HL-60 (cell line): ENCODE data around the gene ARID3C.

Source experiments
- GABPA ChIP-seq: IDR thresholded peaks from 2 replicates; pipeline ENCODE4 v1.6.1; 2012; ENCODE audit warnings: low read depth
- SPI1 ChIP-seq: IDR thresholded peaks from 2 replicates; pipeline ENCODE4 v1.6.1; 2012; ENCODE audit warnings: low read depth, mild to moderate bottlenecking, borderline replicate concordance
- TF ChIP-seq, protein P1 (sequence below): IDR thresholded peaks from one replicate; pipeline ENCODE4 v1.5.1; 2011; ENCODE audit warnings: low read length, control low read depth, inconsistent platforms; ENCODE audit not compliant: insufficient read depth
- TF ChIP-seq, protein P2 (sequence below): IDR thresholded peaks from 2 replicates; pipeline ENCODE4 v1.6.1; 2012; ENCODE audit warnings: low read depth; ENCODE audit not compliant: insufficient replicate concordance

DNA sequence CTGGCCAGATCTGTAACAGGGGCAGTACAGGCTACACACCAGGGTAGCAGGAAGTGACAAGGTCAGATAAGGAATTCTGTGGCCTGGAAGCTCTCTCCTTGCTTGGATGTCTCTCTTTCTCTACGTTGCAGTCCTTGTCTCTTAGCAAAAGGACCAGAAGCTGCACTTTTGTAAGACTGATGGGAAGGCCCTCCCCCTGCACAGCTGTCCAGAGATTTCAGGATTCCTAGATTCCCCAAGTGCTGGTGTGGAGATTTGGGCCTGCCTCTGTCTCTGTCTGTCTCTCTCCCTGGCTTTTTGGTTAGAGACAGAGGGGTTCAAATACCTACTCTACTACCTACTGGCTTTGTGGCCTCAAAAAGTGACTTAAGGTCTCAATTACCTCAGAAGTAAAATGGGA, 29.3 kb downstream of the ARID3C start:
- TF ChIP-seq, protein P1, sequence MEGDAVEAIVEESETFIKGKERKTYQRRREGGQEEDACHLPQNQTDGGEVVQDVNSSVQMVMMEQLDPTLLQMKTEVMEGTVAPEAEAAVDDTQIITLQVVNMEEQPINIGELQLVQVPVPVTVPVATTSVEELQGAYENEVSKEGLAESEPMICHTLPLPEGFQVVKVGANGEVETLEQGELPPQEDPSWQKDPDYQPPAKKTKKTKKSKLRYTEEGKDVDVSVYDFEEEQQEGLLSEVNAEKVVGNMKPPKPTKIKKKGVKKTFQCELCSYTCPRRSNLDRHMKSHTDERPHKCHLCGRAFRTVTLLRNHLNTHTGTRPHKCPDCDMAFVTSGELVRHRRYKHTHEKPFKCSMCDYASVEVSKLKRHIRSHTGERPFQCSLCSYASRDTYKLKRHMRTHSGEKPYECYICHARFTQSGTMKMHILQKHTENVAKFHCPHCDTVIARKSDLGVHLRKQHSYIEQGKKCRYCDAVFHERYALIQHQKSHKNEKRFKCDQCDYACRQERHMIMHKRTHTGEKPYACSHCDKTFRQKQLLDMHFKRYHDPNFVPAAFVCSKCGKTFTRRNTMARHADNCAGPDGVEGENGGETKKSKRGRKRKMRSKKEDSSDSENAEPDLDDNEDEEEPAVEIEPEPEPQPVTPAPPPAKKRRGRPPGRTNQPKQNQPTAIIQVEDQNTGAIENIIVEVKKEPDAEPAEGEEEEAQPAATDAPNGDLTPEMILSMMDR = no peak
- TF ChIP-seq, protein P2, sequence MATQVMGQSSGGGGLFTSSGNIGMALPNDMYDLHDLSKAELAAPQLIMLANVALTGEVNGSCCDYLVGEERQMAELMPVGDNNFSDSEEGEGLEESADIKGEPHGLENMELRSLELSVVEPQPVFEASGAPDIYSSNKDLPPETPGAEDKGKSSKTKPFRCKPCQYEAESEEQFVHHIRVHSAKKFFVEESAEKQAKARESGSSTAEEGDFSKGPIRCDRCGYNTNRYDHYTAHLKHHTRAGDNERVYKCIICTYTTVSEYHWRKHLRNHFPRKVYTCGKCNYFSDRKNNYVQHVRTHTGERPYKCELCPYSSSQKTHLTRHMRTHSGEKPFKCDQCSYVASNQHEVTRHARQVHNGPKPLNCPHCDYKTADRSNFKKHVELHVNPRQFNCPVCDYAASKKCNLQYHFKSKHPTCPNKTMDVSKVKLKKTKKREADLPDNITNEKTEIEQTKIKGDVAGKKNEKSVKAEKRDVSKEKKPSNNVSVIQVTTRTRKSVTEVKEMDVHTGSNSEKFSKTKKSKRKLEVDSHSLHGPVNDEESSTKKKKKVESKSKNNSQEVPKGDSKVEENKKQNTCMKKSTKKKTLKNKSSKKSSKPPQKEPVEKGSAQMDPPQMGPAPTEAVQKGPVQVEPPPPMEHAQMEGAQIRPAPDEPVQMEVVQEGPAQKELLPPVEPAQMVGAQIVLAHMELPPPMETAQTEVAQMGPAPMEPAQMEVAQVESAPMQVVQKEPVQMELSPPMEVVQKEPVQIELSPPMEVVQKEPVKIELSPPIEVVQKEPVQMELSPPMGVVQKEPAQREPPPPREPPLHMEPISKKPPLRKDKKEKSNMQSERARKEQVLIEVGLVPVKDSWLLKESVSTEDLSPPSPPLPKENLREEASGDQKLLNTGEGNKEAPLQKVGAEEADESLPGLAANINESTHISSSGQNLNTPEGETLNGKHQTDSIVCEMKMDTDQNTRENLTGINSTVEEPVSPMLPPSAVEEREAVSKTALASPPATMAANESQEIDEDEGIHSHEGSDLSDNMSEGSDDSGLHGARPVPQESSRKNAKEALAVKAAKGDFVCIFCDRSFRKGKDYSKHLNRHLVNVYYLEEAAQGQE = no peak
- TF ChIP-seq GABPA (no peak), SPI1 (no peak)
